Measurements from ENCODE around the gene CD300H.

DNA sequence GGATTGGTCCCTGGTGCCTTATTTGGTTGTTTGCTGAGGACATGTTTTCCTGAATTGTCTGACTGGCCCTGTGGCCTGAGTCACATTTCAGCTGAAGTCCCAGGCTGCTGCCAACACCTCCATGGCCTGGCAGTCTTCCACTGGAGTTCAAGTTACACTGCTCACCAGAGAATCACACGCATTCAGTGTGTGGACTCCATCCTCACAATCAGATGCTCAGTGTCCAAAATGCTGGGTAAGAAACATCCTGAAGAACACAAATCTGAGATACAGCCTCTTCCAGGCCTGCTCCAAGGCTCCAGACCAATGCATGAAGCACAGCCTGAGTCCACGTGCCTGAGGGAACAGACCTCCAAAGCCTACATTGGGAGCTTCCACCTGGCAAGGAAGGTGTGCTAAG lies 55.3 kb downstream of the CD300H start:
- TF ChIP-seq ZNF565 (CRISPR knock-in tag; conservative IDR thresholded peaks at IDR 0.05; ENCODE audit: low read depth): no peak
- TF ChIP-seq, protein P1, sequence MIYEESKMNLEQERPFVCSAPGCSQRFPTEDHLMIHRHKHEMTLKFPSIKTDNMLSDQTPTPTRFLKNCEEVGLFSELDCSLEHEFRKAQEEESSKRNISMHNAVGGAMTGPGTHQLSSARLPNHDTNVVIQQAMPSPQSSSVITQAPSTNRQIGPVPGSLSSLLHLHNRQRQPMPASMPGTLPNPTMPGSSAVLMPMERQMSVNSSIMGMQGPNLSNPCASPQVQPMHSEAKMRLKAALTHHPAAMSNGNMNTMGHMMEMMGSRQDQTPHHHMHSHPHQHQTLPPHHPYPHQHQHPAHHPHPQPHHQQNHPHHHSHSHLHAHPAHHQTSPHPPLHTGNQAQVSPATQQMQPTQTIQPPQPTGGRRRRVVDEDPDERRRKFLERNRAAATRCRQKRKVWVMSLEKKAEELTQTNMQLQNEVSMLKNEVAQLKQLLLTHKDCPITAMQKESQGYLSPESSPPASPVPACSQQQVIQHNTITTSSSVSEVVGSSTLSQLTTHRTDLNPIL (CRISPR knock-in tag; IDR thresholded peaks at IDR 0.05; ENCODE audit: low read depth): no peak
- TF ChIP-seq ZFP3 (CRISPR knock-in tag; IDR thresholded peaks at IDR 0.05): no peak
- no peak for TF ChIP-seq RARB (CRISPR knock-in tag; IDR thresholded peaks at IDR 0.05)
- no peak for TF ChIP-seq ARNTL (CRISPR knock-in tag; IDR thresholded peaks at IDR 0.05; ENCODE audit: borderline replicate concordance, low read depth)
- no peak for TF ChIP-seq ISL1 (CRISPR knock-in tag; IDR thresholded peaks at IDR 0.05)
- TF ChIP-seq, protein P2, sequence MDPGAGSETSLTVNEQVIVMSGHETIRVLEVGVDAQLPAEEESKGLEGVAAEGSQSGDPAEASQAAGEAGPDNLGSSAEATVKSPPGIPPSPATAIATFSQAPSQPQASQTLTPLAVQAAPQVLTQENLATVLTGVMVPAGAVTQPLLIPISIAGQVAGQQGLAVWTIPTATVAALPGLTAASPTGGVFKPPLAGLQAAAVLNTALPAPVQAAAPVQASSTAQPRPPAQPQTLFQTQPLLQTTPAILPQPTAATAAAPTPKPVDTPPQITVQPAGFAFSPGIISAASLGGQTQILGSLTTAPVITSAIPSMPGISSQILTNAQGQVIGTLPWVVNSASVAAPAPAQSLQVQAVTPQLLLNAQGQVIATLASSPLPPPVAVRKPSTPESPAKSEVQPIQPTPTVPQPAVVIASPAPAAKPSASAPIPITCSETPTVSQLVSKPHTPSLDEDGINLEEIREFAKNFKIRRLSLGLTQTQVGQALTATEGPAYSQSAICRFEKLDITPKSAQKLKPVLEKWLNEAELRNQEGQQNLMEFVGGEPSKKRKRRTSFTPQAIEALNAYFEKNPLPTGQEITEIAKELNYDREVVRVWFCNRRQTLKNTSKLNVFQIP (CRISPR knock-in tag; IDR thresholded peaks at IDR 0.05; ENCODE audit: borderline replicate concordance, low read depth): no peak
- no peak for TF ChIP-seq ESRRG (CRISPR knock-in tag; IDR thresholded peaks at IDR 0.05)
- TF ChIP-seq, protein P3, sequence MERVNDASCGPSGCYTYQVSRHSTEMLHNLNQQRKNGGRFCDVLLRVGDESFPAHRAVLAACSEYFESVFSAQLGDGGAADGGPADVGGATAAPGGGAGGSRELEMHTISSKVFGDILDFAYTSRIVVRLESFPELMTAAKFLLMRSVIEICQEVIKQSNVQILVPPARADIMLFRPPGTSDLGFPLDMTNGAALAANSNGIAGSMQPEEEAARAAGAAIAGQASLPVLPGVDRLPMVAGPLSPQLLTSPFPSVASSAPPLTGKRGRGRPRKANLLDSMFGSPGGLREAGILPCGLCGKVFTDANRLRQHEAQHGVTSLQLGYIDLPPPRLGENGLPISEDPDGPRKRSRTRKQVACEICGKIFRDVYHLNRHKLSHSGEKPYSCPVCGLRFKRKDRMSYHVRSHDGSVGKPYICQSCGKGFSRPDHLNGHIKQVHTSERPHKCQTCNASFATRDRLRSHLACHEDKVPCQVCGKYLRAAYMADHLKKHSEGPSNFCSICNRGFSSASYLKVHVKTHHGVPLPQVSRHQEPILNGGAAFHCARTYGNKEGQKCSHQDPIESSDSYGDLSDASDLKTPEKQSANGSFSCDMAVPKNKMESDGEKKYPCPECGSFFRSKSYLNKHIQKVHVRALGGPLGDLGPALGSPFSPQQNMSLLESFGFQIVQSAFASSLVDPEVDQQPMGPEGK (CRISPR knock-in tag; IDR thresholded peaks at IDR 0.05; ENCODE audit: borderline replicate concordance): no peak
